ENCODE results near the gene CSAD.
"Not testable (repeated sequence)": the region's sequence is repeated elsewhere in the genome, so short reads cannot be mapped to it uniquely, and the experiment has no call there.

The CSAD gene

GRCh38 chr12:53170215-53170614 is 10.5 kb downstream of the CSAD start:
- Histone ChIP-seq H3K4me3 (ENCODE audit: low read length) (no peak overlapping the region), H3K36me3 (ENCODE audit: control insufficient read depth, insufficient read depth, low read length) (no peaks in the 10 kb centered on the region), H3K27me3 (ENCODE audit: control insufficient read depth, insufficient read depth, low read length) (no peaks in the 10 kb centered on the region), H3K9me3 (ENCODE audit: control insufficient read depth, low read length) (no peaks in the 10 kb centered on the region), H3K9ac (ENCODE audit: low read length) (no peak overlapping the region), H3K4me1 (ENCODE audit: control insufficient read depth, insufficient read depth, low read length) (peaks cover 6% of the 10 kb centered on the region)

DNA sequence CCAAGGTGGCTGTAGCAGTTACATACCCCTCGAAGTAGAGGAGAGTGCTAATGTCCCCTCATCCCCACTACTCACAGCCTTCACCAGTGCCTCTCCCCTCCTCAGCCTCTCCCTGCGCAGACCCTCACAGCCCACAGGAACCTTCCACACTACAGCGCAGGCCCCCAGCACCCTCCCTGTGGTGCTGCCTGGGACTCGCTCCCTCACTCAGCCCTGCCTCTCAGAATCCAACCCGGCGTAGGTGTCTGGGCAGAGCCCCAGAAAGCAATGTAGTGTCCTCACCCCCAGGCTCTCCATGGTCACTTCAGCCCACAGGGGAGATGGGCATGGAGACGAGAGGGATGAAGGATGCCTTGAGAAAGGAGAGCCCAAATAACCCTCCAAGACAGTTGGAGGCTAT is 11.1 kb downstream of the CSAD start:
- Histone ChIP-seq H3K4me1 (ENCODE audit: control insufficient read depth, insufficient read depth, low read length) (peaks cover under 1% of the 10 kb centered on the region), H3K9ac (ENCODE audit: low read length) (no peak overlapping the region), H3K9me3 (ENCODE audit: control insufficient read depth, low read length) (no peaks in the 10 kb centered on the region), H3K4me3 (ENCODE audit: low read length) (no peak overlapping the region), H3K27me3 (ENCODE audit: control insufficient read depth, insufficient read depth, low read length) (no peaks in the 10 kb centered on the region), H3K36me3 (ENCODE audit: control insufficient read depth, insufficient read depth, low read length) (no peaks in the 10 kb centered on the region)

GRCh38 chr12:53166837-53167236 is 13.9 kb downstream of the CSAD start:
- no peaks in the 10 kb centered on the region for H3K9me3 ChIP-seq (ENCODE audit: control insufficient read depth, low read length)
- no peak overlapping the region for H3K9ac ChIP-seq (ENCODE audit: low read length)
- H3K4me1 ChIP-seq (ENCODE audit: control insufficient read depth, insufficient read depth, low read length): no peaks in the 10 kb centered on the region
- H3K4me3 ChIP-seq (ENCODE audit: low read length): no peak overlapping the region
- no peaks in the 10 kb centered on the region for H3K27me3 ChIP-seq (ENCODE audit: control insufficient read depth, insufficient read depth, low read length)
- H3K36me3 ChIP-seq (ENCODE audit: control insufficient read depth, insufficient read depth, low read length): no peaks in the 10 kb centered on the region

GRCh38 chr12:53163008-53163407 is 17.7 kb downstream of the CSAD start:
- H3K9ac ChIP-seq (ENCODE audit: low read length); H3K27me3 ChIP-seq (ENCODE audit: control insufficient read depth, insufficient read depth, low read length): not testable (repeated sequence)

DNA sequence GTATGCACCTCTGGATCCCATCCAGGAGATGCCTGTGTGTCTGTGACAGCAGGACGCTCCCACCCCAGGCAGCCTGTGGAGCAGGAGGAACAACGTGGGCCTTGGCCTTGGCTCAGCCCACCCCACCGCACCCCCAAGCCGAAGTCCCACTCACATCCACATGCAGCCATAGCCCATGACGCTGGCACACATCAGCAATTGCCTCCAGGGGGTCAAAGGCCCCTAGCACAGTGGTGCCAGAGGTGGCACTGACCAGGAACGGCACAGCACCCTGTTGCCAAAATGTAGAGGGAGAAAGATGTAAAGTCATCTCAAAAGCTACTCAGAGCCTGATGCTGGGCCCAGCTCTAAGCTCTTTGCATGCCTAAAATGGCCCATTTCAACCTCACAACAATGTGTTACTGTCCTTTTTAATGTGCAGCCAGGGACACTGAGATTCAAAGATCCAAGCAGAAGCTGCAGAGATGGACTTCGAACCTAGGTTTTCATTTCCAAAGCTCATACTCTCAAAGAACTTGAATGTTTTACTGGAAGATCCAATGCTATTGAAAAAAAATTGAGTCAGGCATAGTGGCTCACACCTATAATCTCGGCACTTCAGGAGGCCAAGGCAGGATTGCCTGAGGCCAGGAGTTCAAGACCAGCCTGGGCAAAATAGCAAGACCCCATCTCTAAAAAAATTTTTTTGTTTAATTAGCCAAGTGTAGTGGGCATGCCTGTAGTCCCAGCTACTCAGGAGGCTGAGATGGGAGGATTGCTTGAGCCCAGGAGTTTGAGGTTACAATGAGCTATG is 19.4 kb downstream of the CSAD start:
- Histone ChIP-seq H3K27me3 (ENCODE audit: control insufficient read depth, insufficient read depth, low read length) (no peaks in the 10 kb centered on the region), H3K4me1 (ENCODE audit: control insufficient read depth, insufficient read depth, low read length) (no peaks in the 10 kb centered on the region), H3K9me3 (ENCODE audit: control insufficient read depth, low read length) (no peaks in the 10 kb centered on the region), H3K4me3 (ENCODE audit: low read length) (no peak overlapping the region), H3K36me3 (ENCODE audit: control insufficient read depth, insufficient read depth, low read length) (no peaks in the 10 kb centered on the region), H3K9ac (ENCODE audit: low read length) (no peak overlapping the region)

More at GRCh38 chr12:53163008-53163407, 17.7 kb downstream of the CSAD start:
- not testable (repeated sequence) for H3K4me3 ChIP-seq (ENCODE audit: low read length); H3K4me1 ChIP-seq (ENCODE audit: control insufficient read depth, insufficient read depth, low read length); H3K9me3 ChIP-seq (ENCODE audit: control insufficient read depth, low read length); H3K36me3 ChIP-seq (ENCODE audit: control insufficient read depth, insufficient read depth, low read length)

DNA sequence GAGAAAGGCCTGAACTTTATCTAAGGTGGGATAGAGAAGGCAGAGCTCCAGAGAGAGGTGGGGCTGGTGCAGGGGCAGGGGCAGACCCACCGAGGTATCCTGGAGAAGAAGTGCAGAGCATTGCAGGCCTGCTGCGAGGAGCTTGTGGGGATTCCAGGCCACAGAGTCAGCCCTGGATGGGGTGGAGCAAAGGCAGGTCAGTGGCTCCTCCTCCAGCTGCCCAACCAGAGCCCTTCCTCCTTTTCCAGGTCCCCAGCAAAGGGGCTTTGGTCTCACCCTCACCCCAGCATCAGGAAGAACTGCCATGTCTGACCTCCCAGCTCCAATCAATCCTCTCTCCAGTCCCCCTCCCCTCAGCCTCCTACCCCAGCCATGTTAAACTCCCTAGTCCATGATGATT is 20.1 kb downstream of the CSAD start:
- no peak overlapping the region for H3K9ac ChIP-seq (ENCODE audit: low read length)
- H3K27me3 ChIP-seq (ENCODE audit: control insufficient read depth, insufficient read depth, low read length): no peaks in the 10 kb centered on the region
- H3K4me1 ChIP-seq (ENCODE audit: control insufficient read depth, insufficient read depth, low read length): no peaks in the 10 kb centered on the region
- H3K4me3 ChIP-seq (ENCODE audit: low read length): no peak overlapping the region
- no peaks in the 10 kb centered on the region for H3K36me3 ChIP-seq (ENCODE audit: control insufficient read depth, insufficient read depth, low read length)
- no peaks in the 10 kb centered on the region for H3K9me3 ChIP-seq (ENCODE audit: control insufficient read depth, low read length)

DNA sequence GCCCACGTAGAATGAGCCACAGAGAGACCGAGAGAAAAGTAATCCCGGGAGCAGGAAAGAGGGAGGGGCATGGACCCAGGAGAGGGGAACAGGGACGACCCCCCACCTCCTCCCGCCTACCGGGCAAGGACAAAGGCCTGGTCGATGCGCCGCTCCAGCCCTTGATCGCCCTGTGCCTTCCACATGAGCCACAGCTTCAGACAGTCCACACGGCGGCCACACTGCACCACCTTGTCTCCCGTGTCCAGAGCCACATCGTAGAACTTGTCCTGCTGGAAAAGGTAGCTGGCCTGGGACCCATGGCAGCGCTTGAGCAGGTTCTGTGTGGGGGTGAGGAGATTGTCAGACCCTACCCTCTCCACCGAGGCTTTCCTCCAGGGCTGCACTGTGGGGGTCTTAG is 20.7 kb downstream of the CSAD start:
- Histone ChIP-seq H3K9me3 (ENCODE audit: control insufficient read depth, low read length) (no peaks in the 10 kb centered on the region), H3K36me3 (ENCODE audit: control insufficient read depth, insufficient read depth, low read length) (no peaks in the 10 kb centered on the region), H3K4me3 (ENCODE audit: low read length) (no peak overlapping the region), H3K9ac (ENCODE audit: low read length) (no peak overlapping the region), H3K4me1 (ENCODE audit: control insufficient read depth, insufficient read depth, low read length) (no peaks in the 10 kb centered on the region), H3K27me3 (ENCODE audit: control insufficient read depth, insufficient read depth, low read length) (no peaks in the 10 kb centered on the region)

DNA sequence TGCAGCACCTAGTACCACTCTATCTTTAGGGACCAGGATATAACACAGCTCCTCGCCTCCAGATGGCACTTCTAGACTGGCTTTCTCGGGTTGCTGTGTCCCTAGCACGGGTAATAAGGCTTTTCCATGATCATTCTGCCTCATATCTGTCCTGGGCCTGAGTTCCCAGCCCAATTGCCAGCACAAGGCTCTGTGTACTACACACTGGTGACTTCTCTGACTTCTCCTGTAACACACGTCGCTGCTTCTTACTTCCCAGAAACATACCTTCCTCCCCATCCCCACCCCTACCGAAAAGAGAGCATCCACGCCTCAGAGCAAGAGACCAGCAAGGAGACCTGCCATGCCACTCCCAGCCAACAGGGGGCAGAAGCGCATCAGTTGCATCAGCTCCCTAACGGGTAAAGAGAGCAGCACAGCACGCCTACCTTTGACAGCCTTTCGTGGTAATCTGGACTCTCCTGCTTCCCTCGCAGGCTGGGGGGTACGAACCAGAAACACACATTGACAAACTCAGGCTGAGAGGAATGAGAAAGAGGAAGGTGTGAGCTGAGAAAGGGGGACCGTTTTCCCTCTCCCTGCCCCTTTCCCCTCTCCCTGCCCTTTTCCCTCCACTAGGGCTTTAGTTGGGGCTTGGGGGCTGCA is 21.4 kb downstream of the CSAD start:
- Histone ChIP-seq H3K4me3 (ENCODE audit: low read length) (no peak overlapping the region), H3K36me3 (ENCODE audit: control insufficient read depth, insufficient read depth, low read length) (no peaks in the 10 kb centered on the region), H3K27me3 (ENCODE audit: control insufficient read depth, insufficient read depth, low read length) (no peaks in the 10 kb centered on the region), H3K9ac (ENCODE audit: low read length) (no peak overlapping the region), H3K9me3 (ENCODE audit: control insufficient read depth, low read length) (no peaks in the 10 kb centered on the region), H3K4me1 (ENCODE audit: control insufficient read depth, insufficient read depth, low read length) (no peaks in the 10 kb centered on the region)

DNA sequence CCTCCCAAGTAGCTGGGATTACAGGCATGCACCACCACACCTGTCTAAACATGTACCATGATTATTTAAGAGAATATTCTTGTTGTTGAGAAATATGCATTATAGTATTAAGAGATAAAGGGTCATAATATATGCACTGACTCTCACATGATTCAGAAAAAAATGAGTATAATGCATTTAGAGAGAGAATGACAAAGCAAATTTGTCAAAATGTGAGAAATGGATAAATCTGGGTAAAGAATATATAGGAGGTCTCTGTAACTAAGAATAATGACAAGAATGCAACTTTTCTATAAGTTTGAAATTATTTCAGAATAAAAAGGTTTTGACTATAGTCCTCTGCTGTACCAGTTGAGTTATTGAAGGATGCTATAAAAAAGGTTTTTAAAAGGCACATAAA is 28.3 kb downstream of the CSAD start:
- Histone ChIP-seq H3K27me3 (ENCODE audit: control insufficient read depth, insufficient read depth, low read length) (no peaks in the 10 kb centered on the region), H3K4me3 (ENCODE audit: low read length) (no peak overlapping the region), H3K9me3 (ENCODE audit: control insufficient read depth, low read length) (no peaks in the 10 kb centered on the region), H3K4me1 (ENCODE audit: control insufficient read depth, insufficient read depth, low read length) (no peaks in the 10 kb centered on the region), H3K36me3 (ENCODE audit: control insufficient read depth, insufficient read depth, low read length) (no peaks in the 10 kb centered on the region), H3K9ac (ENCODE audit: low read length) (no peak overlapping the region)

DNA sequence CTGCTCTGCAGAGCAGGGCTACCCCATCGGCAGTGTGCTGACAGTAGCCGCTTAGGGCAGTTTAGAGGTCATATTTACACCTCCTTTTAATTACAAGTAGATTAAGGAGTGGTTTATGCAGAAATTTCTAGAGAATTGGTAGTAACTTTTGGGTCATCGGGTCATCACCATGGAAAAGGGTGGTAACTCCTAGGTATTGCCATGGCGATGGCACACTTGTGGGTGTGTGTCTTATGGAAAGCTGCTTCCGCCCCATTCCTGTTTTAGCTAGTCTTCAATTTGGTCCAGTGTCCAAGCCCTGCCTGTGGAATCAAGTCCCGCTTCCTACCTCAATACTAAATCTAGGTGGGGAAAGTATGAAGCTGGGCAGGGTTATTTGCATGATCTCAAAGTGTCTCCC is 29.7 kb downstream of the CSAD start:
- Histone ChIP-seq H3K9me3 (ENCODE audit: control insufficient read depth, low read length) (no peaks in the 10 kb centered on the region), H3K9ac (ENCODE audit: low read length) (no peak overlapping the region)

GRCh38 chr12:53147653-53148052 is 33.1 kb downstream of the CSAD start:
- no peaks in the 10 kb centered on the region for H3K4me1 ChIP-seq (ENCODE audit: control insufficient read depth, insufficient read depth, low read length)
- no peaks in the 10 kb centered on the region for H3K27me3 ChIP-seq (ENCODE audit: control insufficient read depth, insufficient read depth, low read length)
- H3K36me3 ChIP-seq (ENCODE audit: control insufficient read depth, insufficient read depth, low read length): no peaks in the 10 kb centered on the region
- H3K9ac ChIP-seq (ENCODE audit: low read length): no peak overlapping the region
- no peak overlapping the region for H3K4me3 ChIP-seq (ENCODE audit: low read length)
- H3K9me3 ChIP-seq (ENCODE audit: control insufficient read depth, low read length): no peaks in the 10 kb centered on the region

More for the DNA sequence above, 29.7 kb downstream of the CSAD start:
- Histone ChIP-seq H3K36me3 (ENCODE audit: control insufficient read depth, insufficient read depth, low read length) (no peaks in the 10 kb centered on the region), H3K4me3 (ENCODE audit: low read length) (no peak overlapping the region), H3K4me1 (ENCODE audit: control insufficient read depth, insufficient read depth, low read length) (no peaks in the 10 kb centered on the region), H3K27me3 (ENCODE audit: control insufficient read depth, insufficient read depth, low read length) (no peaks in the 10 kb centered on the region)

- Histone ChIP-seq H3K9ac (ENCODE audit: low read length) (no peak overlapping the region), H3K9me3 (ENCODE audit: control insufficient read depth, low read length) (no peaks in the 10 kb centered on the region), H3K4me3 (ENCODE audit: low read length) (no peak overlapping the region), H3K27me3 (ENCODE audit: control insufficient read depth, insufficient read depth, low read length) (no peaks in the 10 kb centered on the region), H3K4me1 (ENCODE audit: control insufficient read depth, insufficient read depth, low read length) (no peaks in the 10 kb centered on the region), H3K36me3 (ENCODE audit: control insufficient read depth, insufficient read depth, low read length) (no peaks in the 10 kb centered on the region)
Measured at GRCh38 chr12:53147181-53147580, 33.5 kb downstream of the CSAD start.

All from mucosa of stomach (tissue), 1 donor.